H9 (cell line): ENCODE data around the gene TRAF3. TPM values are rescaled to one million over a fixed set of nuclear protein-coding genes. Genes with fewer than 3 reads are reported as not detected.

Source experiments
- DNase-seq: peaks from one replicate; pipeline ENCODE4 v3.0.0-alpha.2; 2017
- H2AFZ ChIP-seq: one replicate; pipeline ENCODE4 v1.6.1; 2013; ENCODE audit warnings: mild to moderate bottlenecking, low read length, control low read depth, moderate library complexity
- H2AK5ac ChIP-seq: 2 replicates; pipeline ENCODE4 v1.6.1; 2013; ENCODE audit warnings: low read length, control low read depth, mixed read lengths; ENCODE audit not compliant: insufficient read length
- H2BK120ac ChIP-seq: one replicate; pipeline ENCODE4 v1.6.1; 2013; ENCODE audit warnings: low read depth, mild to moderate bottlenecking, low read length, control low read depth, inconsistent platforms; ENCODE audit not compliant: poor library complexity, severe bottlenecking
- H2BK12ac ChIP-seq: 2 replicates; pipeline ENCODE4 v1.6.1; 2013; ENCODE audit warnings: low read length, control low read depth, mixed read lengths, low read depth; ENCODE audit not compliant: insufficient read length
- H2BK15ac ChIP-seq: 2 replicates; pipeline ENCODE4 v1.6.1; 2013; ENCODE audit warnings: low read depth, low read length, control low read depth
- H2BK20ac ChIP-seq: one replicate; pipeline ENCODE4 v1.6.1; 2013; ENCODE audit warnings: low read depth, mild to moderate bottlenecking, low read length, control low read depth, inconsistent platforms; ENCODE audit not compliant: poor library complexity, severe bottlenecking
- H2BK5ac ChIP-seq: 2 replicates; pipeline ENCODE4 v1.6.1; 2013; ENCODE audit warnings: low read length, control low read depth, mixed read lengths; ENCODE audit not compliant: insufficient read length
- H3K14ac ChIP-seq: 2 replicates; pipeline ENCODE4 v1.6.1; 2013; ENCODE audit warnings: low read length, control low read depth; ENCODE audit not compliant: insufficient read depth
- H3K18ac ChIP-seq: 2 replicates; pipeline ENCODE4 v1.6.1; 2013; ENCODE audit warnings: low read depth, mild to moderate bottlenecking, mixed read lengths, low read length, control low read depth; ENCODE audit not compliant: insufficient read length
- H3K23ac ChIP-seq: 2 replicates; pipeline ENCODE4 v1.6.1; 2013; ENCODE audit warnings: low read length, control low read depth, mixed read lengths, low read depth; ENCODE audit not compliant: insufficient read length
- H3K23me2 ChIP-seq: 2 replicates; pipeline ENCODE4 v1.6.1; 2013; ENCODE audit warnings: low read depth, mild to moderate bottlenecking, mixed read lengths, low read length, control low read depth; ENCODE audit not compliant: insufficient read length, poor library complexity, severe bottlenecking
- H3K27ac ChIP-seq: 2 replicates; pipeline ENCODE4 v1.5.1; 2013; ENCODE audit warnings: low read length, control low read depth, mixed read lengths, low read depth; ENCODE audit not compliant: insufficient read length
- H3K27me3 ChIP-seq: 2 replicates; pipeline ENCODE4 v1.6.1; 2013; ENCODE audit warnings: low read length, control low read depth, inconsistent platforms; ENCODE audit not compliant: insufficient read depth
- H3K4ac ChIP-seq: 2 replicates; pipeline ENCODE4 v1.6.1; 2013; ENCODE audit warnings: low read depth, mild to moderate bottlenecking, control low read depth, inconsistent platforms, low read length, moderate library complexity
- H3K4me1 ChIP-seq: 2 replicates; pipeline ENCODE4 v1.6.1; 2013; ENCODE audit warnings: low read length, control low read depth, inconsistent platforms; ENCODE audit not compliant: insufficient read depth
- H3K4me2 ChIP-seq: 2 replicates; pipeline ENCODE4 v1.6.1; 2013; ENCODE audit warnings: low read length, control low read depth, mixed read lengths; ENCODE audit not compliant: insufficient read length, insufficient read depth
- H3K56ac ChIP-seq: 2 replicates; pipeline ENCODE4 v1.6.1; 2013; ENCODE audit warnings: low read depth, mild to moderate bottlenecking, mixed read lengths, low read length, control low read depth; ENCODE audit not compliant: insufficient read length
- H3K79me1 ChIP-seq: 2 replicates; pipeline ENCODE4 v1.6.1; 2013; ENCODE audit warnings: low read depth, mild to moderate bottlenecking, moderate library complexity, low read length, control low read depth, inconsistent platforms; ENCODE audit not compliant: insufficient read depth, poor library complexity, severe bottlenecking
- H3K79me2 ChIP-seq: 2 replicates; pipeline ENCODE4 v1.6.1; 2013; ENCODE audit warnings: low read length, control low read depth, inconsistent platforms; ENCODE audit not compliant: insufficient read depth
- H3K9ac ChIP-seq: 2 replicates; pipeline ENCODE4 v1.6.1; 2013; ENCODE audit warnings: low read length, control low read depth, mixed read lengths; ENCODE audit not compliant: insufficient read length; ENCODE audit errors: extremely low read depth
- H3K9me3 ChIP-seq: one replicate; pipeline ENCODE4 v1.6.1; 2013; ENCODE audit warnings: low read depth, low read length, inconsistent platforms; ENCODE audit not compliant: control insufficient read depth
- H3T11ph ChIP-seq: one replicate; pipeline ENCODE4 v1.6.1; 2013; ENCODE audit warnings: mild to moderate bottlenecking, low read length, control low read depth, inconsistent platforms
- H4K20me1 ChIP-seq: one replicate; pipeline ENCODE4 v1.6.1; 2013; ENCODE audit not compliant: control insufficient read depth, insufficient read length, insufficient read depth
- H4K5ac ChIP-seq: 2 replicates; pipeline ENCODE4 v1.6.1; 2013; ENCODE audit warnings: low read depth, mild to moderate bottlenecking, mixed read lengths, low read length, control low read depth; ENCODE audit not compliant: insufficient read length
- H4K8ac ChIP-seq: replicated peaks from 2 replicates; pipeline ENCODE4 v1.6.1; 2013; ENCODE audit warnings: low read length, control low read depth, mixed read lengths, low read depth; ENCODE audit not compliant: insufficient read length
- H4K91ac ChIP-seq: 2 replicates; pipeline ENCODE4 v1.6.1; 2013; ENCODE audit warnings: low read depth, mild to moderate bottlenecking, moderate library complexity, mixed read lengths, low read length, control low read depth; ENCODE audit not compliant: insufficient read length
- H3K27ac Mint-ChIP-seq, 3 experiments: 2 replicates in 2 of 3; 3 replicates in 1 of 3; pipeline ENCODE4 v1.8.0; 2020 to 2021; ENCODE audit warnings: mixed read lengths in 3 of 3, mild to moderate bottlenecking in 1 of 3, moderate library complexity in 1 of 3
- H3K27me3 Mint-ChIP-seq: 2 replicates; pipeline ENCODE4 v1.8.0; 2021; ENCODE audit warnings: low read depth, mild to moderate bottlenecking, moderate library complexity, mixed read lengths
- H3K36me3 Mint-ChIP-seq, 3 experiments: 2 replicates in 2 of 3; 3 replicates in 1 of 3; pipeline ENCODE4 v1.8.0; 2020 to 2021; ENCODE audit warnings: low read depth in 3 of 3, mixed read lengths in 3 of 3; ENCODE audit not compliant: insufficient read depth in 1 of 3
- H3K4me1 Mint-ChIP-seq, 2 experiments: 2 replicates each; pipeline ENCODE4 v1.8.0; 2020; ENCODE audit warnings: mixed read lengths in 2 of 2
- H3K4me3 Mint-ChIP-seq, 2 experiments: 2 replicates in 1 of 2; 3 replicates in 1 of 2; pipeline ENCODE4 v1.8.0; 2020 to 2021; ENCODE audit warnings: mild to moderate bottlenecking in 2 of 2, mixed read lengths in 2 of 2, moderate library complexity in 1 of 2
- H3K9me3 Mint-ChIP-seq, 2 experiments: 2 replicates in 1 of 2; 3 replicates in 1 of 2; pipeline ENCODE4 v1.8.0; 2020; ENCODE audit warnings: mild to moderate bottlenecking in 2 of 2, mixed read lengths in 2 of 2, moderate library complexity in 1 of 2
- WGBS: extraction: QIAGEN DNeasy Blood & Tissue Kit; methylation state at CpG from one replicate; pipeline ENCODE4 v1.1.7; 2013; ENCODE audit warnings: missing lambda C conversion rate, low lambda C conversion rate, mixed read lengths; ENCODE audit not compliant: insufficient read length; ENCODE audit errors: extremely low coverage; 5-methylcytosine and 5-hydroxymethylcytosine counted together
- total RNA-seq: library from RNA; stranded (reverse); gene quantifications from 2 replicates; pipeline ENCODE4 v1.2.1, GENCODE V29; 2021
- TF ChIP-seq, protein P1 (sequence below): fragments of 200-600 bp; sonication (generic); conservative IDR thresholded peaks from 3 replicates; pipeline ENCODE4 v1.8.0; 2021; ENCODE audit warnings: antibody characterized with exemption, mild to moderate bottlenecking

The TRAF3 gene
- total RNA-seq, 1 experiment from 2014 or later = 9.6 TPM

- H2BK20ac ChIP-seq = no peak overlapping the region
- no peak overlapping the region for H2AFZ ChIP-seq
- DNase-seq = peak; percentile 81
- no peaks in the 10 kb centered on the region for H3K9me3 ChIP-seq
- H3K27me3 ChIP-seq = peaks cover 12% of the 10 kb centered on the region
- no peak overlapping the region for H4K91ac ChIP-seq
- TF ChIP-seq, protein P1, sequence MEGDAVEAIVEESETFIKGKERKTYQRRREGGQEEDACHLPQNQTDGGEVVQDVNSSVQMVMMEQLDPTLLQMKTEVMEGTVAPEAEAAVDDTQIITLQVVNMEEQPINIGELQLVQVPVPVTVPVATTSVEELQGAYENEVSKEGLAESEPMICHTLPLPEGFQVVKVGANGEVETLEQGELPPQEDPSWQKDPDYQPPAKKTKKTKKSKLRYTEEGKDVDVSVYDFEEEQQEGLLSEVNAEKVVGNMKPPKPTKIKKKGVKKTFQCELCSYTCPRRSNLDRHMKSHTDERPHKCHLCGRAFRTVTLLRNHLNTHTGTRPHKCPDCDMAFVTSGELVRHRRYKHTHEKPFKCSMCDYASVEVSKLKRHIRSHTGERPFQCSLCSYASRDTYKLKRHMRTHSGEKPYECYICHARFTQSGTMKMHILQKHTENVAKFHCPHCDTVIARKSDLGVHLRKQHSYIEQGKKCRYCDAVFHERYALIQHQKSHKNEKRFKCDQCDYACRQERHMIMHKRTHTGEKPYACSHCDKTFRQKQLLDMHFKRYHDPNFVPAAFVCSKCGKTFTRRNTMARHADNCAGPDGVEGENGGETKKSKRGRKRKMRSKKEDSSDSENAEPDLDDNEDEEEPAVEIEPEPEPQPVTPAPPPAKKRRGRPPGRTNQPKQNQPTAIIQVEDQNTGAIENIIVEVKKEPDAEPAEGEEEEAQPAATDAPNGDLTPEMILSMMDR = no peak
- H3K36me3 Mint-ChIP-seq = peaks cover 2 to 34% (median 10%) of the 10 kb centered on the region in 3 experiments; a peak in 6 of 7 replicates
- H3K23ac ChIP-seq = no peak overlapping the region
- no peak overlapping the region for H3K56ac ChIP-seq
- no peak overlapping the region for H2BK15ac ChIP-seq
- H3K27ac ChIP-seq = no peak overlapping the region
- peaks cover 46% of the 10 kb centered on the region for H3K27me3 Mint-ChIP-seq
- H3K23me2 ChIP-seq = peaks cover 25% of the 10 kb centered on the region
- peak overlapping the region; percentile 14 to 35; a peak in 4 of 5 replicates for H3K4me3 Mint-ChIP-seq
- no peak overlapping the region; the same call in 1 of the 2 replicates for H3K14ac ChIP-seq
- H3K9ac ChIP-seq = no peak overlapping the region
- H3K79me2 ChIP-seq = no peaks in the 10 kb centered on the region
- H3K4me1 ChIP-seq = no peaks in the 10 kb centered on the region
- no peaks in the 10 kb centered on the region for H4K20me1 ChIP-seq
- H3T11ph ChIP-seq = no peak overlapping the region
- H4K8ac ChIP-seq = no peak overlapping the region
- H3K4me1 Mint-ChIP-seq = peaks cover 10 to 12% of the 10 kb centered on the region in 2 experiments
- WGBS = no CpG with 5 or more reads among the region's 34 CpGs
- H2BK5ac ChIP-seq = no peak overlapping the region
- H3K9me3 Mint-ChIP-seq = no peaks in the 10 kb centered on the region; a peak in 1 of 5 replicates
- no peak overlapping the region for H3K27ac Mint-ChIP-seq
- H2AK5ac ChIP-seq = no peak overlapping the region
- H2BK120ac ChIP-seq = no peak overlapping the region
- no peak overlapping the region for H3K4me2 ChIP-seq
- H4K5ac ChIP-seq = no peak overlapping the region
- H2BK12ac ChIP-seq = no peak overlapping the region
- H3K4ac ChIP-seq = no peak overlapping the region
- no peak overlapping the region for H3K18ac ChIP-seq
- H3K79me1 ChIP-seq = no peaks in the 10 kb centered on the region
Measured at GRCh38 chr14:102930753-102931579, 153.7 kb downstream of the TRAF3 start.
